ENCODE results near the gene CSNK1E. TPM values are rescaled to one million over a fixed set of nuclear protein-coding genes. Genes with fewer than 3 reads are reported as not detected.

The CSNK1E gene
- total and polyA plus RNA-seq, 2 donors from 2014 or later, result 33.6 to 101 TPM

- peak in 1 of 5 donors; percentile 60 for DNase-seq
- H3K9me3 ChIP-seq (ENCODE audit: control insufficient read depth in 2 of 3, insufficient read depth in 1 of 3, low read length in 3 of 3), result no peaks in the 10 kb centered on the region
- no peak overlapping the region for H3K9ac ChIP-seq (ENCODE audit: low read length in 3 of 3)
- H3K36me3 ChIP-seq (ENCODE audit: control insufficient read depth in 2 of 3, insufficient read depth in 3 of 3, low read length in 3 of 3), result no peaks in the 10 kb centered on the region
- TF ChIP-seq, protein P1, sequence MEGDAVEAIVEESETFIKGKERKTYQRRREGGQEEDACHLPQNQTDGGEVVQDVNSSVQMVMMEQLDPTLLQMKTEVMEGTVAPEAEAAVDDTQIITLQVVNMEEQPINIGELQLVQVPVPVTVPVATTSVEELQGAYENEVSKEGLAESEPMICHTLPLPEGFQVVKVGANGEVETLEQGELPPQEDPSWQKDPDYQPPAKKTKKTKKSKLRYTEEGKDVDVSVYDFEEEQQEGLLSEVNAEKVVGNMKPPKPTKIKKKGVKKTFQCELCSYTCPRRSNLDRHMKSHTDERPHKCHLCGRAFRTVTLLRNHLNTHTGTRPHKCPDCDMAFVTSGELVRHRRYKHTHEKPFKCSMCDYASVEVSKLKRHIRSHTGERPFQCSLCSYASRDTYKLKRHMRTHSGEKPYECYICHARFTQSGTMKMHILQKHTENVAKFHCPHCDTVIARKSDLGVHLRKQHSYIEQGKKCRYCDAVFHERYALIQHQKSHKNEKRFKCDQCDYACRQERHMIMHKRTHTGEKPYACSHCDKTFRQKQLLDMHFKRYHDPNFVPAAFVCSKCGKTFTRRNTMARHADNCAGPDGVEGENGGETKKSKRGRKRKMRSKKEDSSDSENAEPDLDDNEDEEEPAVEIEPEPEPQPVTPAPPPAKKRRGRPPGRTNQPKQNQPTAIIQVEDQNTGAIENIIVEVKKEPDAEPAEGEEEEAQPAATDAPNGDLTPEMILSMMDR (IDR thresholded peaks at IDR 0.05; ENCODE audit: borderline replicate concordance, extremely low read depth, insufficient read depth), result no peak
- no peak for FAIRE-seq
- H3K4me1 ChIP-seq (ENCODE audit: control insufficient read depth in 2 of 3, insufficient read depth in 2 of 3, low read depth in 1 of 3, low read length in 3 of 3), result peaks cover 3 to 20% (median 16%) of the 10 kb centered on the region in 3 donors
- intact Hi-C loops (cut with DNase I), result no loop called here
- no peaks in the 10 kb centered on the region for H3K27me3 ChIP-seq (ENCODE audit: control insufficient read depth, insufficient read depth, low read length)
- peak overlapping the region; percentile 49 to 84 for H3K27ac ChIP-seq (ENCODE audit: low read depth in 2 of 2, low read length in 2 of 2)
- H3K4me3 ChIP-seq (ENCODE audit: low read length in 3 of 3), result no peak overlapping the region
Measured at GRCh38 chr22:38258895-38259294, 58.3 kb downstream of the CSNK1E start.

DNA sequence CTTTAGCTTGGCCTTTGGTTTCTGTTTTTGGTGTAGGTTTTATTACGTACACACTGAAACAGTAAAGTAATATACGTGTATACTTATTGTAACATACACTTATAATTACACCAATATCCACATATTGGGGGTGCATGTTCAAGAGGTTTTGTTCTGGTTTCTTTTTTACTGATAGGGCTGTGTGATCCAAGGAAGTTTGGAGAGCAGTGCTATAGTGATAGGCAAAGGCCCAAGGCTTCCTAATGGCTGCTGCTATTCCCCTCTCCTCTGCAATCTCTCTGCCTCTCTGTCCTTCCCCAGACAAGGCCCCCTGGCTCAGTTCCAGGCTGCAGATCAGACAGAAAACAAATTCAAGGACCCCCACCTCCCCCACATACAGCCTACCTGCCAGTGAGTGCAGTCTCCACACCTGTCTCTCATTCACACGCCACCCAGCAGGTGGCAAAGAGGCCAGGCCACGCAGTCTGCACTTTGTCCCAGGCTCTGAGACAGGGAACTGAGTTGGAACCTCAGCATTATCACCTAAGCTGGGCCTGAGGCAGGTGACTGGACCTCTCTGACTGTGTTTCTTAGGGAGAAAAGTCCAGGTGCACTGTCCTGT is 59.5 kb downstream of the CSNK1E start:
- peak overlapping the region in 1 of 3 donors; percentile 49 for H3K9ac ChIP-seq (ENCODE audit: low read length in 3 of 3)
- intact Hi-C loops (cut with DNase I), result no loop called here
- TF ChIP-seq, protein P1 (IDR thresholded peaks at IDR 0.05; ENCODE audit: borderline replicate concordance, extremely low read depth, insufficient read depth), result no peak
- H3K4me3 ChIP-seq (ENCODE audit: low read length in 3 of 3), result peak overlapping the region in 1 of 3 donors; percentile 1
- H3K27me3 ChIP-seq (ENCODE audit: control insufficient read depth, insufficient read depth, low read length), result no peaks in the 10 kb centered on the region
- no peaks in the 10 kb centered on the region for H3K9me3 ChIP-seq (ENCODE audit: control insufficient read depth in 2 of 3, insufficient read depth in 1 of 3, low read length in 3 of 3)
- FAIRE-seq (no peak), DNase-seq (no peak)
- H3K36me3 ChIP-seq (ENCODE audit: control insufficient read depth in 2 of 3, insufficient read depth in 3 of 3, low read length in 3 of 3), result no peaks in the 10 kb centered on the region
- H3K27ac ChIP-seq (ENCODE audit: low read depth in 2 of 2, low read length in 2 of 2), result peak overlapping the region; percentile 39 to 79
- peaks cover 3 to 20% (median 16%) of the 10 kb centered on the region in 3 donors for H3K4me1 ChIP-seq (ENCODE audit: control insufficient read depth in 2 of 3, insufficient read depth in 2 of 3, low read depth in 1 of 3, low read length in 3 of 3)

GRCh38 chr22:38257181-38257580 is 60.1 kb downstream of the CSNK1E start:
- no peaks in the 10 kb centered on the region for H3K36me3 ChIP-seq (ENCODE audit: control insufficient read depth in 2 of 3, insufficient read depth in 3 of 3, low read length in 3 of 3)
- H3K9ac ChIP-seq (ENCODE audit: low read length in 3 of 3), result peak overlapping the region in 1 of 3 donors; percentile 49
- peak overlapping the region in 1 of 3 donors; percentile 1 for H3K4me3 ChIP-seq (ENCODE audit: low read length in 3 of 3)
- no peak for FAIRE-seq
- H3K4me1 ChIP-seq (ENCODE audit: control insufficient read depth in 2 of 3, insufficient read depth in 2 of 3, low read depth in 1 of 3, low read length in 3 of 3), result peaks cover 3 to 16% (median 11%) of the 10 kb centered on the region in 3 donors
- intact Hi-C loops (cut with DNase I), result no loop called here
- DNase-seq, result no peak
- TF ChIP-seq, protein P1 (IDR thresholded peaks at IDR 0.05; ENCODE audit: borderline replicate concordance, extremely low read depth, insufficient read depth), result no peak
- H3K27ac ChIP-seq (ENCODE audit: low read depth in 2 of 2, low read length in 2 of 2), result peak overlapping the region; percentile 39 to 79
- no peaks in the 10 kb centered on the region for H3K27me3 ChIP-seq (ENCODE audit: control insufficient read depth, insufficient read depth, low read length)
- H3K9me3 ChIP-seq (ENCODE audit: control insufficient read depth in 2 of 3, insufficient read depth in 1 of 3, low read length in 3 of 3), result no peaks in the 10 kb centered on the region
